Measurements from ENCODE around the gene ADAMTS2. TPM values are rescaled to one million over a fixed set of nuclear protein-coding genes. Genes with fewer than 3 reads are reported as not detected.

The ADAMTS2 gene
- total and polyA plus RNA-seq, 2 experiments from 2014 or later, result 1.6 to 8.1 TPM

DNA sequence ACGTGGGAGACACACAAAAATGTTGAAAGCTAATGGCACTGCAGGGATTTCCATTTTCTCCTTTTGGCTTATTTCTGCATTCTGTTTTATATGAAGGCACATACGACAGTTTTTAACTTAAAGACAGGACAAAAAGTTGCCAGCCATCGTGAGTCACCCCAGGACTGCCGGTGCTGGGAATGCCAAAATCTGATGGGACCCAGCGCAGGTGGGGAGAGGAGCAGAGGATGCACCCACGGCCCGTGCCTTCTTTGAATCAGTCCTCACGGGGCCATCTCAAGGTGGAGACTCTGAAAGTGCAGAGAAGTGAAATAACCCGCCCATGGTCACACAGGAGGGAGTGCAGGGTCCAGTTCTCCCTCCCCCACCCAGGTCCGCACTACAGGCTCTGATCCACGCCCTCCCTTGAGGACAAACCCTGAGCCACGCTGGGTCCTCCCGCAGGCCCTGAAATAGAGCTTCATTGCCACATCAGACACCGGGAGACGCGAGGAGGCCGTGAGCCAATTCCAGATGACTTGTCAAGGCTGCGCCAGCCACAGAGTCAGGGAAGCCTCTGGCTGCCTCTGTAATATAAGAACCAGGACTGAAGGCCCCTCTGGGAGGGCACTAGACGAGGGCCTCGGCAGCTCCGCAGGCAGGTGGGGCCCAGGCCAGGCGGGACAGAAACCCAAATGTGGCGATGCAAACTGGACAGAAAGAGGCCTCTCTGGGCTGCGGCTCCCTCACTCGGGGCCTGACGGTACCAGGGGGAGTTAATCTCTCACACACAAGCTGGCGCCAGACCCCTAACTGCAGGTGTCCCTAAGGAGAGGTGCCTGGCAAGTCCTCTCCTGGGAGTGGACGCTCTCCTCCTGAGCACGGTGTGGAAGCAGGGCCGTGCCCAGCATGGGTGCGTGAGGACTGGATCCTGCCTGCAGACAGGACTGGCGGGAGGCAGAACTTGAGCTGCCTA, 22.9 kb downstream of the ADAMTS2 start (continued):
- TF ChIP-seq, protein P1, sequence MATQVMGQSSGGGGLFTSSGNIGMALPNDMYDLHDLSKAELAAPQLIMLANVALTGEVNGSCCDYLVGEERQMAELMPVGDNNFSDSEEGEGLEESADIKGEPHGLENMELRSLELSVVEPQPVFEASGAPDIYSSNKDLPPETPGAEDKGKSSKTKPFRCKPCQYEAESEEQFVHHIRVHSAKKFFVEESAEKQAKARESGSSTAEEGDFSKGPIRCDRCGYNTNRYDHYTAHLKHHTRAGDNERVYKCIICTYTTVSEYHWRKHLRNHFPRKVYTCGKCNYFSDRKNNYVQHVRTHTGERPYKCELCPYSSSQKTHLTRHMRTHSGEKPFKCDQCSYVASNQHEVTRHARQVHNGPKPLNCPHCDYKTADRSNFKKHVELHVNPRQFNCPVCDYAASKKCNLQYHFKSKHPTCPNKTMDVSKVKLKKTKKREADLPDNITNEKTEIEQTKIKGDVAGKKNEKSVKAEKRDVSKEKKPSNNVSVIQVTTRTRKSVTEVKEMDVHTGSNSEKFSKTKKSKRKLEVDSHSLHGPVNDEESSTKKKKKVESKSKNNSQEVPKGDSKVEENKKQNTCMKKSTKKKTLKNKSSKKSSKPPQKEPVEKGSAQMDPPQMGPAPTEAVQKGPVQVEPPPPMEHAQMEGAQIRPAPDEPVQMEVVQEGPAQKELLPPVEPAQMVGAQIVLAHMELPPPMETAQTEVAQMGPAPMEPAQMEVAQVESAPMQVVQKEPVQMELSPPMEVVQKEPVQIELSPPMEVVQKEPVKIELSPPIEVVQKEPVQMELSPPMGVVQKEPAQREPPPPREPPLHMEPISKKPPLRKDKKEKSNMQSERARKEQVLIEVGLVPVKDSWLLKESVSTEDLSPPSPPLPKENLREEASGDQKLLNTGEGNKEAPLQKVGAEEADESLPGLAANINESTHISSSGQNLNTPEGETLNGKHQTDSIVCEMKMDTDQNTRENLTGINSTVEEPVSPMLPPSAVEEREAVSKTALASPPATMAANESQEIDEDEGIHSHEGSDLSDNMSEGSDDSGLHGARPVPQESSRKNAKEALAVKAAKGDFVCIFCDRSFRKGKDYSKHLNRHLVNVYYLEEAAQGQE (IDR thresholded peaks at IDR 0.05; ENCODE audit: unreplicated experiment), result no peak
- TF ChIP-seq, protein P2, sequence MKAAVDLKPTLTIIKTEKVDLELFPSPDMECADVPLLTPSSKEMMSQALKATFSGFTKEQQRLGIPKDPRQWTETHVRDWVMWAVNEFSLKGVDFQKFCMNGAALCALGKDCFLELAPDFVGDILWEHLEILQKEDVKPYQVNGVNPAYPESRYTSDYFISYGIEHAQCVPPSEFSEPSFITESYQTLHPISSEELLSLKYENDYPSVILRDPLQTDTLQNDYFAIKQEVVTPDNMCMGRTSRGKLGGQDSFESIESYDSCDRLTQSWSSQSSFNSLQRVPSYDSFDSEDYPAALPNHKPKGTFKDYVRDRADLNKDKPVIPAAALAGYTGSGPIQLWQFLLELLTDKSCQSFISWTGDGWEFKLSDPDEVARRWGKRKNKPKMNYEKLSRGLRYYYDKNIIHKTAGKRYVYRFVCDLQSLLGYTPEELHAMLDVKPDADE (IDR thresholded peaks at IDR 0.05), result no peak

DNA sequence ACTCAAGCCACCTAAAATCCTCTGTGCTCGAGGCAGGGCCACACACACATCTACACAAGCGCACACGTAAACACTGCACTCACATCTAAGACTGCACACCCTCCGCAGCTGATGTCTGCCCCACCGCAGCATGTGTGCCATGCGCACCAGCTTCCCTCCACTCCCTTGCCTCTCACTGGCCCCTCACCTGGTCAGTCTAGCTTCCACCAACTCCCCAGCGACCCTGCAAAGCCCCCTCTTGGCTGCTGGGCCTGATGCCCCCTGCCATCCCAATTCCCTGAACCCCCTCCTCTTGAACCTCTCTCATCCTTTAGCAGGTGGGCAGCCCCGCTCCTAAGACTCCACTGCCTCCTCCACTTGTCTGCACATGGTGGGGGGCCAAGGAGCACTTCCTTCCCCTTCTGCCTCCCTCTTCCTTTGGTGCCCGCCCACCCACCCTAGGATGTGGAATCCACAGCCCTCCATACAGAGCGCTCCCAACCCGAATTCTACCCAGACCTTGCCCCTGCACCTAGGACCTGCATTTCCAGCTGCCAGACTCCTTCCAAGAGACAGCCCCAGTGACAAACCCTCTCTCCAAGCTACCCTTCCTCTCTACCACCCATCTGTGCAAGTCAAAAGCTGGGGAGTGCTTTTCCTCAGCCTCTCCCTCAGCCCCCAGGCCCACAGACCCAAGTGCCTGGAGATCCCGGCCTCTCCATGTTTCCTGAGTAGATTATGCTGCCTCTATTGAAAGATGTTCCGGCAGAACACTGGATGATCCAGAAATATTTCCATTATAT, 23.9 kb downstream of the ADAMTS2 start:
- Histone ChIP-seq H3K4me1 (ENCODE audit: insufficient read depth) (peaks cover 4% of the 10 kb centered on the region; the same call in 1 of the 2 replicates), H3F3A (replicated peaks; ENCODE audit: low read depth) (no peaks in the 10 kb centered on the region), H4K20me1 (replicated peaks; ENCODE audit: insufficient read depth) (no peaks in the 10 kb centered on the region), H3K9me2 (ENCODE audit: insufficient read depth) (no peaks in the 10 kb centered on the region), H3K4me3 (no peak overlapping the region), H3K36me3 (ENCODE audit: insufficient read depth) (no peaks in the 10 kb centered on the region), H3K4me2 (no peak overlapping the region), H3K27ac (ENCODE audit: low read depth) (no peak overlapping the region), H2AFZ (no peak overlapping the region), H3K79me2 (replicated peaks; ENCODE audit: insufficient read depth) (no peaks in the 10 kb centered on the region), H3K27me3 (ENCODE audit: insufficient read depth) (no peaks in the 10 kb centered on the region)
- no peak for ATAC-seq
- H3K27ac Mint-ChIP-seq, result no peak overlapping the region
- H3K9me3 Mint-ChIP-seq, result no peaks in the 10 kb centered on the region; the same call in 2 of the 3 replicates
- no peak for DNase-seq (ENCODE audit: low spot score)
- peaks cover 13% of the 10 kb centered on the region for H3K27me3 Mint-ChIP-seq (ENCODE audit: insufficient read depth, low read depth, poor library complexity)
- H3K4me3 Mint-ChIP-seq, result no peak overlapping the region
- H3K4me1 Mint-ChIP-seq, result peaks cover 6% of the 10 kb centered on the region
- H3K36me3 Mint-ChIP-seq (ENCODE audit: low read depth), result no peaks in the 10 kb centered on the region
- TF ChIP-seq, protein P2 (IDR thresholded peaks at IDR 0.05), result no peak
- TF ChIP-seq, protein P3, sequence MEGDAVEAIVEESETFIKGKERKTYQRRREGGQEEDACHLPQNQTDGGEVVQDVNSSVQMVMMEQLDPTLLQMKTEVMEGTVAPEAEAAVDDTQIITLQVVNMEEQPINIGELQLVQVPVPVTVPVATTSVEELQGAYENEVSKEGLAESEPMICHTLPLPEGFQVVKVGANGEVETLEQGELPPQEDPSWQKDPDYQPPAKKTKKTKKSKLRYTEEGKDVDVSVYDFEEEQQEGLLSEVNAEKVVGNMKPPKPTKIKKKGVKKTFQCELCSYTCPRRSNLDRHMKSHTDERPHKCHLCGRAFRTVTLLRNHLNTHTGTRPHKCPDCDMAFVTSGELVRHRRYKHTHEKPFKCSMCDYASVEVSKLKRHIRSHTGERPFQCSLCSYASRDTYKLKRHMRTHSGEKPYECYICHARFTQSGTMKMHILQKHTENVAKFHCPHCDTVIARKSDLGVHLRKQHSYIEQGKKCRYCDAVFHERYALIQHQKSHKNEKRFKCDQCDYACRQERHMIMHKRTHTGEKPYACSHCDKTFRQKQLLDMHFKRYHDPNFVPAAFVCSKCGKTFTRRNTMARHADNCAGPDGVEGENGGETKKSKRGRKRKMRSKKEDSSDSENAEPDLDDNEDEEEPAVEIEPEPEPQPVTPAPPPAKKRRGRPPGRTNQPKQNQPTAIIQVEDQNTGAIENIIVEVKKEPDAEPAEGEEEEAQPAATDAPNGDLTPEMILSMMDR (conservative IDR thresholded peaks at IDR 0.05; ENCODE audit: low read depth in 2 of 2), result no peak
- TF ChIP-seq CREB1 (CRISPR knock-in tag; IDR thresholded peaks at IDR 0.05; ENCODE audit: low read depth) (no peak), JUNB (IDR thresholded peaks at IDR 0.05; ENCODE audit: unreplicated experiment) (no peak), EZH2phosphoT487 (IDR thresholded peaks at IDR 0.05; ENCODE audit: unreplicated experiment) (no peak), NANOG (IDR thresholded peaks at IDR 0.05; ENCODE audit: borderline replicate concordance) (no peak), STAT1 (IDR thresholded peaks at IDR 0.05; ENCODE audit: unreplicated experiment) (no peak), ZNF331 (CRISPR knock-in tag; IDR thresholded peaks at IDR 0.05; ENCODE audit: low read depth) (no peak)
- TF ChIP-seq, protein P1 (IDR thresholded peaks at IDR 0.05; ENCODE audit: unreplicated experiment), result no peak

All from GM23338 (cell line).